HG02852 (cell line): Measurements from ENCODE around the gene CLCF1.
A peak's percentile ranks its signal among the peaks of the same experiment; 100 is the strongest.
"Not testable (repeated sequence)": the region's sequence is repeated elsewhere in the genome, so short reads cannot be mapped to it uniquely, and the experiment has no call there.

ENCODE experiments used
- ATAC-seq: cut with Tn5 transposase; IDR thresholded peaks from one replicate; pipeline ENCODE4 v1.9.1; 2021; ENCODE audit warnings: mild to moderate bottlenecking, moderate library complexity; ENCODE audit not compliant: unreplicated experiment

CLCF1 gene

DNA sequence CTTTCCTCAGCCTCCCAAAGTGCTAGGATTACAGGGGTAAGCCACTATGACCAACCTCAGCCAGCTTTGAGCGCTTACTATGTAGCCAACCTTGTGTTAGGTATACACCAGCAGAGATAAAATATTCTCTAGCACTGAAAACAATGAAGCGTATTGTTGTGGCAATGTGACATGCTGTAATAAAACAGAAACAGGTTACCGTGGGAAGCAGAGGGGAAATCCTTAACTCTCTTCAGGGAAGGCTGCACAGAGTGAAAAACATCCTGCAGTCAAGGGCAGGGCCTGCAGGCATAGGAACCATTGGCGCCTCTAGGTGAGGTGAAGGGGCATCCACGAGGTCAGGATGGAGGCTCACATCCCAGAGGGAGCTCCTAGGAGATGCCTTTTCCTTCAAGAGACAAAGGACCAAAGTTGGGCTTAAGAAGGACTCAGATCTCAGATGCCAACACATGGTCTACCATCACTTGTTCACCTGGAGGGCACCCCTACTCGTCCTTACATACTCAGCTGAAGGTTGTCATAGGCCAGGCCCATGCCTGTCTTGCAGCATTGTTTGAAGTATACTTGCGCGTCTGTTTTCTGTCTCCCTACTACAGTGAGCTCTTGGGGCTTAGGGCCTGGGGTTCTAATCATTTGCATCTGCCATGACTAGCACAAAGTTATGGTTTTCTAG, 28.0 kb downstream of the CLCF1 start:
- ATAC-seq: no peak

DNA sequence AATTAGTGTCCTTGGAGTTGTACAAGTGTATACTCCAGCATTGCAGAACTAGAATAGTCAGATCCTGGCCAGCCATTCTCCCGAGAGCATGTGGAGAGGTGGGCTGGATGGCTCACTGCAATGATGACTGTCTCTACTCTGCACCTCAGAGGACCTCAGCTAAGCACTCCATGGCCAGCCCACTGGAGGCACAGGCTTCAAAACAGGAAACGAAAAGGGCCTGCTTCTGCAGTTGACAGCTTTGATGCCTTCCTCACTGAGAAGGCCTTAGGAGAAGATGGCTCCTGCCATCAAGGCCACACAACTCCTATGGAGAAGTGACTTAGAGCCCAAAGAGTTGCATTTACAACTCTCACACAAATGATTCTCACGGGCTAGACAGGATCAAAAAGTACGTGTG, 29.1 kb downstream of the CLCF1 start:
- ATAC-seq: no peak

DNA sequence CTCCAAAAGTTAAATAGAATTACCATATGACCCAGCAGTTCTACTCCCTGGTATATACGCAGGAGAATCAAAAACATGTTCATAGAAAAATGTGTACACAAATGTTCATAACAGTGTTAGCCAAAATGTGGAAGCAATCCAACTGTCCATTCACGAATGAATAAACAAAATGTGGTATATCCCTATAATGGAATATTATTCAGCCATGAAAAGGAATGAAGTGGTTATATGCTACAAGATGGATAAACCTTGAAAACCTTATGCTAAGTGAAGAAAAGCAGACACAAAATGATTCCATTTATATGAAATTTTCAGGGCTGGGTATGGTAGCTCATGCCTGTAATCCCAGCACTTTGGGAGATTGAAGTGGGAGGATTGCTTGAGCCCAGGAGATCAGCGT, 36.1 kb downstream of the CLCF1 start:
- no peak for ATAC-seq

DNA sequence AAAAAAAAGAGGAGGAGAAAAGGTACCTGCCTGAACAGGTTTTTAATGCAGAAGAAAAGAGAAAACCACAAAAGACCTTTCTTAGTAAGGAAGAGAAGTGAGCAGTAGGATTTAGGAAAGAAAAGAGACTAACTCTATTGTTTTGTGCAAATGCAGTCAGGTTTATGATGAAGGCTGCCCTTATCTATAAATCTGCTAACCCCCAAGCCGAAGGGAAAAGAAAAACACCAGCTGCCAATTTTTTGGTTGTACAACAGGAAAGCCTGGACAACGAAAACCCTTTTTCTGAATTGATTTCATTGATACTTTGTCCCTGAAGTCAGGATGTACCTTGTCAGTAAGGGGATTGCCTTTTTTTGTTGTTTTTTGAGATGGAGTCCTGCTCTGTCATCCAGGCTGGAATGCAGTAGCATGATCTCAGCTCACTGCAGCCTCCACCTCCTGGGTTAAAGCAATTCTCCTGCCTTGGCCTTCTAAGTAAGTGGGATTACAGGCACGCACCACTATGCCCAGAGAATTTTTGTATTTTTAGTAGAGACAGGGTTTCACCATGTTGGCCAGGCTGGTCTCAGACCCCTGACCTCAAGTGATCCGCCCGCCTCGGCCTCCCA, 41.2 kb downstream of the CLCF1 start:
- ATAC-seq: no peak

DNA sequence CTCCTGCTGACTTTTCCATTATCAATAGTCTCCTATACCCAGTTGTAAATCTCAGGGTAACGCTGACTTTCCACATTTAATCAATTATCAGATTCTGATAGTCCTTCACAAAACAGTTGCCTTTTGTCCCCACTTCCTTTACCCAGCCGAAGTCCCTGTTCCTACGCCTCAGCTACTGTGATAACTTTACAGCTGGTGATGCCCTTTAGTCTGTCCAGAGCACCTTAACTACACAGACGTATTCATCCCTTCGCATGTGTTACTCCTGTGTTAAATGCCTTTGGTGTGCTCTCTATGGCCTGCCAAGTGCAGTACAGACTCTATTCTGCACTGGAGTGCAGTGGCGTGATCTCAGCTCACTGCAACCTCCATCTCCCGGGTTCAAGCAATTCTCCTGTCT, 49.9 kb downstream of the CLCF1 start:
- no peak for ATAC-seq

DNA sequence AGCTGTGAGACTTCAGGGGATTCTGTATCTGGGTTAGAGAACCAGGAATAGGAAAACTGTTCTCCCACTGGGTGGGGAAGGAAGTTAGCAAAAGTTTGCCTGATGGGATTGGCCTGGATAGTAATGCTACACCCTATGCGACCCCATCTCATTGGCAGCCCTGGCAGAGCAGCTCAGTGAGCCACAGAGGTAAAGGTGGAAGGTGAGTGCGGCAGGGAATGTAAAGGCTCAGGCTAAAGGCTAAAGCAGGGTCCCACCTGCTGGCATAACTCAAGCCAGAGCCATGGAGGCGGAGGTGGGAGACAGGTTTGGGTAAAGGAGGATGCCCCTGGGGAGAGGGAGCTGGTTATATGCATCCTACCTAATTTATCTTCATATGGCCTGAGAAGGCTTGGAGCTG, 51.3 kb downstream of the CLCF1 start:
- ATAC-seq: no peak

DNA sequence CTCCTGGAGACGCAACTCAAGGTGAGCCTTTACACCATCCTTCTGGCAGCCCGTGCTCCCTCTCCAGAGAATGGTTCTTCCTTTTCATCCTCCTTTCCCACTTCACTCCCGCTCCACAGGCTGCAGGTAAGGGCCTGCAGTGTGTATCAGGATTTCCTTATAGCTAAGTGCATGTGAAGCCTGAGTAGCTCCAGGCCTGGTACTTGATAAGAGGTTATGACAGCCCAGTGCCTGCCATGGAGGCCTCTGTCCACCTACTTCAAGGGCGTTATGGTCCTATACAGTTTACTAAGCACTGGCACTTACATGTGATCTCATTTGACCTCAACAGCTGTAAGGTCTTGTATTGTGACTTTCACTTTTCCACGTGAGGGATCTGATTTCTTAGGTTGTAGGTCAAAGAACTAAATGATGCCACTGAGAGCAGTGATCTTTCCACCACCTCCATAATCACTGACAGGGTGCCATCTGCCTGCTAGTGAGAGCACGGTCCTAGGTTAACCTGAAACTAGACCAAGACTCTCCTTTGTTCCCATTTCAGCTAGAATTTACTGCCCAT, 52.0 kb downstream of the CLCF1 start:
- no peak for ATAC-seq

DNA sequence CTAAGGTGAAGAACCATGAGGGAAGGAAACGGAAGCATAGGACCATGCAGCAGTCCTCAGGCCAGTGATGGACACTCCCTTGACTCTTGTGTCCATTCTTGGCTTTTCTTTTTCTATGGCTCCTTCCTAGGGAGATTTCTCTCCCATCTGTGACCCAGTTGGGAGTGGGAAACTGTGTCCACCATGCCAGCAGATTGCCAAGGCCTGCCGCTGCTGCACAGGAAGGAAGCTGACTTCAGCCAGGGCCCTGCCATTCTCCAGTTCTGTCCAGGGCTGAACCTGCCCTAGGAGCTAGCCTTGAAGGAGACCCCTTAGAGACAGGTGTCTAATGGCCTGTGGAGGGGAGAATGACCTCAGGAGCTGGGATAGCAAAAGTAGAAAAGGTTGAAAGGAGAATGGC, 52.7 kb downstream of the CLCF1 start:
- ATAC-seq: no peak

DNA sequence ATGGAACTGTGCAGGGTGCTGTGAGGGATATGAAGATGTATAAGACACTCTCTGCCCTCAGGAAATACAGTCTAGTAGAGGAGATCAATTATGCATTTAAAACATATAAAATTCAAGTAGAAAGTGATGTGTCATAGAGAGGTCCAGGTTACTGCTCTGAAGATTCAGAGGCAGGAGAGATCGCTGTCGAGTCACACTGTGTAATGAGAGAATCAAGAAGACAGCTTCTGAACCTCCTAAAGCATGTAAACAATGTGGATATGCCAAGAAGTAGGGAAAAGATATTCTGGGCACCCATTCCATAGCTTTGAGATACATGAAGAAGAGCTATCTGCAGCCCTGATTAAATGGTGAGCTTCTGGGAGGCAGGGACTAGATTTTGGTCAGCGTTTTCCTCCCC, 53.4 kb downstream of the CLCF1 start:
- ATAC-seq: no peak

DNA sequence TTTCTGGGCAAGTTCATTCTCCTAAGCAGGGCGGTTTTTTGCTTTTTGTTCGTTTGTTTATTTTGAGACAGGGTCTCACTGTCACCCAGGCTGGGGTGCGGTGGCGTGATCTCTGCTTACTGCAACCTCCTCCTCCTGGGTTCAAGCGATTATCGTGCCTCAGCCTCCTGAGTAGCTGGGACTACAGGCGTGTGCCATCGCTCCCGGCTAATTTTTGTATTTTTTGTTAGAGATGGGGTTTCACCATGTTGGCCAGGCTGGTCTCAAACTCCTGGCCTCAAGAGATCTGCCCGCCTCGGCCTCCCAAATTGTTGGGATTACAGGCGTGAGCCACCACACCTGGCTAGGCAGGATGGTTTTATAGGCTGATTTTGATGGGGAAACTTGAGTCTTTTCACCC, 54.5 kb downstream of the CLCF1 start:
- ATAC-seq: not testable (repeated sequence)

DNA sequence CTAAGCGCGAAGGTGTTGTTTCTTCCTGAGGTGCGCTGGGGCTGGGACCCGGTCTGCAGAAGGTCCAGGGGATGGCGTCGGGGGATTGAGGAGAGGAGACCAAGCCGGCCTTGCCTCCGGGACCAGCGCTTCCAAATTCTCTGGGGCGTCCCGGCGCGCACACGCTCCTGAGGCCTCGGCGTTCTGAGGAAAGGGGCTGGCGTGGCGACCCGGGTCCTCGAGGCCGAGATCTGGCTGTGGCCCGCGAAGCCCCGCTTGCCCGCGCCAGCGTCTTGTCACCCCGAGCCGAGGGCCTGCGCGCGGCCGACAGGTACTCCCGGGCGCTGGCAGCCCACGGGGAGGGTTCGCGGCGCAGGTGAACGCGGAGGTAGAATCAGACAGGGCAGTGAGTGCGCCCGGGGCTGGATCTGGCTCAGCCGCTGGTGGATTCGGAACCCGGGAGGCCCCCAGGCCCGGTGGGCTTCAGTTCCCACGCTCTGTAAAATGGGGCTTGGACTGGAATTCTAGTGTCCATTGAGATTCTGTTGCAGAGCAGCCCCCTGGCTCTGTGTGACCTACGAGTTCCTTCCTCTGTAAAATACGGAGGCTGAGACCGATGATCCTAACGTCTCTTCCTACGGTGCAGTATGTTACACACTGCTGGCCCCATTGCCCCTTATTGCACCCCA, 55.4 kb downstream of the CLCF1 start:
- ATAC-seq: no peak

DNA sequence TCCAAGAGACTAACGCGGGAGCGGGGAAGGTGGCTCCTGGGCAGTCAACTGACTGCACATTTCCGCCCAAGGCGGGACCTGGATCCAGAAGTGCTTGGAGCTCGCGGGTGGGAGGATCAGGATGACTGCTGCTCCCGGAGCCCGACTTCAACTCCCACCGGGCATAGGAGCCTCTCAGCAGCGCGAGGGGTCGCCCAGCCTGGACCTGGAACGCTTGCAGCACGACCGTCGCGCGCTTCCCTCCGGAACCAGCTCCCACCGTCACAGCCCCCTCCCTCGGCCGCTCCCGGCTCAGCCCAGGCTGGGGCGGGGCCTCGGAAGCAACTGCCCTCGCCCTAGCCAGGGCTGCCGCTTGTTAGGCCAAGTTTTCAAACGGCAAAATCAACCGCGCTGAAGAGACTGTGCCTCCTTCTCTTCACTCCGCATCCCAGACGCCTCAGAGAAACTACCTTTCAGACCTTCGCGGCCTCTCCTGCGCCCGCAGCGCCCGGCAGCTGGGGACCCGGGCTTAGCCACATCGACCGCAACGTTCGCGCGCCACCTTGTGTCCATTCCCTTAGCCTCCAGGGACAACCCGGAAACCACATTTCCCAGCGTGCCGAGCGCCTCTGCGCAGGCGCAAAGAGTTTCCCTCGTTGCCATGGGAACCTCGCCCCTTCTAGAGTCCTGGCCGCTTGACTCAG, 56.1 kb downstream of the CLCF1 start:
- peak; percentile 81 for ATAC-seq

DNA sequence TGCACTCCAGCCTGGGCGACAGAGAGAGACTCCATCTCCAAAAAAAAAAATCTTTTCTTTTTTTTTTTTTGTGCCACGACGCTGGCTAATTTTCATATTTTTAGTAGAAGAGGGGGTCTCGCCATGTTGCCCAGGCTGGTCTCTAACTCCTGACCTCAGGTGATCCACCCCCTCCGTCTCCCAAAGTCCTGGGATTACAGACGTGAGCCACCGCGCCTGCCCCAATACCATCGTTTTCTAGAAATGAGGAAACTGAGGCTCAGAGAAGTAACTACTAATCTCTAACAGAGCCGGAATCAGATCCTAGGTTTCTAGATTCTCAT, 56.6 kb downstream of the CLCF1 start:
- ATAC-seq: no peak

DNA sequence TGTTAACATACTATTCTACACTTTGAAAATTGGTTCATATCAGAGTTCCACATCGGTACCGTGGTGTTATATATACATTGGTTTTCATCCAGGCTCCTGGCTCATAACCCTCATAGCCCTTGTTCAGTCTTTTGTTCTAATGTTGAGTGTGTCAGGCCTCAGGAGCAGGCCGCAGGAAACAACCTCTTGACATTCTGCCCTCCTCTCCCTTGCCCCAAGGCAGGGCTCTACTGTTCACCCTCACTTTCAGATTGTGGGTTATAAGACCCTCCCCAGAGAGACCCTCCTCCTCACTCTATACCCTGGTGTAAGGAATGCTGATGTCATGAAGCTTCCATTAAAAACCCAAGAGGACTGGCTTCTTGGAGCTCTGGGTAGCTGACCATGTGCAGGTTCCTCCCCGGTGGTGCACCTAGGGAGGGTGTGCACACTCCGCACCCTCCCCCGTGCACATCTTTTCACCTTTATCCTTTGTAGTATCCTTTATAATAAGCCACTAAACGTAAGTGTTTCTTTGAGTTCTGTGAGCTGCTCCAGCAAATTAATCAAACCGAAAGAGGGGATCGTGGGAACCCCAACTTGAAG, 58.0 kb downstream of the CLCF1 start:
- no peak for ATAC-seq

DNA sequence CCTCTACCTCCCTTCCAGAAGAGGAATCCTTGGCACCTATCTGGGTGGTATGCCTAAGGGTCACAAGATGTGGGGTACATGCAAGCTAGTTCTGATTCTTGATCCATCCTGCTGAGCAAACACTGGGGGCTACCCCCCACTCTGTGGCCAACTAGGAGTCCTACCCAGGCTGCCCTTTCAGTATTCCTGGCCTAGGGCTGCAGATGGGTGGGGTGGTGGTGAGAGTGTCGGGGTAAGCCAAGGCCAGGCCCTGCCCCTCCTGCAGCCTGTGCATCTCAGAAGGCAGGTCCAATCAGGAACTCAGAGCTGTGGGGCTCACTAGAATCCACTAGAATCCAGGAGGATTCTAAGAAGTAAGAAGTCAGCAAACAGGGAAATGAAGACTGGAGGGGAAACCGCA, 59.2 kb downstream of the CLCF1 start:
- no peak for ATAC-seq
